ENCODE data around the gene COMMD6.
A peak's percentile ranks its signal among the peaks of the same experiment; 100 is the strongest.

Gene COMMD6

DNA sequence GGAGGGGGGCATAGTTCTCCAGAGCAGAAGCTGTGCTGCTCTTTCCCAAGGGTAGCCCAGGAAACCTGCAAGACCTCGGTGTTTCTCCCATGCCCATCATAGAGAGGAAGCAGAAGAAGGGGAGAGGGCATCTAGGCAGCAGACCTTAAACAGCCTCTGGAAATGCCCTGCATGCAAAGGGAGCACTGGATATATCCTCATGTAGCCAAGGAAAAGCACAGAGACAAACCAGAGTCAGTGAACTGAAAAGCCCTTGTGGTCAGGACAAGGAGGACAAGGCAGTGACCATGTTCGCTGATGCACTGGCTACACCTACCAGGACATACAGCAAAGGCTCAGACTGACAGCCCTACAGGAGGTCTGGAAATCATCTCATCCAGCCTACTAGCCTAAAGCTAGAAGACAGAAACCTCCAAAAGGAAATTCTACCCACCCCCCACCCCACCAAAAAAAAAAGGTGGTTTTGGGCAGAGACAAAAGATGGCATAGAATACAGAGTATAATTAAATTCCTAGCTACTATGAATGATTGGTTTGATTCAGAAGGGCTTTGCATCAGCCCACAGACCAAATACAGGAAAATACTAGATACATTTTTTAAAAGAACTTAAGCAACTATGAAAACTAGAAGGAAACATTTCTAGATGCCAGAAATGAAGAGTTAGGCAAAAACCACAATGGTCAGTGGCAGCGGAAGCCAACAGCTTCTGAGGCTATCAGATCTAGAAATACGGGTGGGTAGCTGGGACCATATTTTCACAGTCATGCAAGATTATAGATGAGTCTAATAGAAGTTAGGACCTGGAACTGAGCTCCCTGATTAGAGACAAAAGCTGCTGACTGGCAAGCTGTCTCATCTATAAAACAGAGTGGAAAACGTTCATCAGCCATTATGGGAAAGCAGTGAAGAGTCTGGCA lies 51.2 kb downstream of the COMMD6 start:
- DNase-seq (ENCODE audit: extremely low spot score, insufficient read length, low read depth), result no peak

DNA sequence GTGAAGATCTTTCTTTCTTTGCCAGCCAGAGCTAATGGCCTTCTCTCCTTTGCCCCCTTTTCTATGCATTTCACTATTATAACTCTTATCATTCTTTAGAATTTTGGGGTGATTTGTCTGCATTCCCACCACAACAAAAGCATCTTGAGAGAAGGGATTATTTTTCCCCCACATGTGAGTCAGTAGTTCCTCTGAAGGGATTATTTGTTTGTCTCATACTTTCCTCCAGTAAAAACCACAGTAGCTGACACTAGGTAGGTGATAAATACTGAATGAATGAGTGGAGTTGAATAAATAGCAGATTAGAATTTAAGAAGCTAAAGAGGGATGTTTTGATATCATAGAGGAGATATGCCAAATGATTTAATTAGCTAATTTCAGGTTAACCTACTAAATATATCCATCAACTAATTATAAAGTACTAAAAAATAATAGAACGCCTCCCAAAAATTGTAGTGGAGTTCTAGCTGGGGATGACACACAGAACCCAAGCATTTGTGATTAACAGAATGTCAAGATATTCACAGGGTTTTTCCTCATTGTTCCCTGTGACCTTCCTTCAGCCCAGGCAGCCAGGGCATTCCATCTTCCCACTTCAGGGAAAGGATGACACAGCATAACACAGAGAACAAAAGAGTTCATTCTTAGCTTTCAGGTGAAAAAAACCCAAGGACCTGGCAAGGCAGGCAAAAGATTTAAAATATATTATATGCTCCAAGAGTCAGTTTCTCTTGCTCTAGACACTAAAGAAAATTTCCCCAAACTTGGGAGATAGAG lies 52.2 kb downstream of the COMMD6 start:
- FAIRE-seq (no peak), DNase-seq (ENCODE audit: extremely low spot score, insufficient read length, low read depth) (no peak)

More for the DNA sequence above, 51.2 kb downstream of the COMMD6 start:
- FAIRE-seq, result peak; percentile 47

DNA sequence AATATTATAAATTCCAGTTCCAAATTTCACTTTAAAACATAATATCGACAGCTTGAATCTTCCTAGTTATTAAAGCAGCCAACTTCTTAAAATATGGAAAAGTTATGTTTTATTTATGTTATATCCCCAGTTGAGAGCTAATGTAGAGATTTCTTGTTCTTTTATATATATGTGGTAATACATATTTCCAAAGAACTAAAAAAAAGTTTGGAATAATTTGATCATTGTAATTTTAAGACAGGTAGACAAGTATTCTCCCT lies 54.9 kb downstream of the COMMD6 start:
- FAIRE-seq (no peak), DNase-seq (ENCODE audit: extremely low spot score, insufficient read length, low read depth) (no peak)

DNA sequence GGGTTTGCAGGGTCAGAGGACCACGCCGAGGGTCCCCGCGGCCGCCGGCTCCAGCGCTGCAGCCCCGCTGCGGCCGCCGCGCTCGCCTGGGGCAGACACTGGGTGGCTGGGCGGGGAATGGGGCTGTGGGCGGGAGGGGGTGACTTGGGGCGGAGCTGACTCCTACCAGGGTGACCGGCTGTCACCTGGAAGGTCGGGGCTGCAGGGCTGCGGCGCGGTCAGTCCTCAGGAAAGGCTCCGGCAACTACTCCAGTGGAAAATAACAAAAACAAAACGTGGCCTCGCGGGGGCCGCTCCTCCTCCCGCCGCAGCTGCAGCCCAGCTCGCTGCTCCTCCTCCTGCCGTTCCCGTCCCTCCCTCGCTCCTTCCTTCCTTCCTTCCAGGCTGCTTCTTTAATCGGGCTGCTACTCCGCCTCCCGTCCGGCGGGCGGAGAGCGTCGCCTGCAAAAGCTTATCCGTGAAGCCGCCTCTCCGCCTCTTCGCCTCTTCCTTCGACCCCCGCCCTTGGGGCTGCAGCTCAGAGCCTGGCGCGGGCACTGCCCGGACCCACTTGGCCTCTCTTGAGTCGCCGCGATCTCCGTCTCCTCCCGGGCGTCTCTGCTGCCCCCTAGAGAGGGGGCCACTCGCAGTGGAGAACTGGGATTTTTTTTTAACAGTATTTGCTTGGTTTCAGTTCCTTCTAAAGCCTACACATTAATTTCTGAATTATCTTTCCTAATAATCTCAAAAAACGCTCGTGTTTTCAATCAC lies 55.4 kb downstream of the COMMD6 start, which contains the start of gene TBC1D4:
TSS of gene TBC1D4 (minus strand) at position 100 of the 750 bp plus-strand sequence. CDS start 402 bp downstream, outside the sequence.
- peak; percentile 71 for FAIRE-seq
- DNase-seq (ENCODE audit: extremely low spot score, insufficient read length, low read depth), result peak; percentile 54

DNA sequence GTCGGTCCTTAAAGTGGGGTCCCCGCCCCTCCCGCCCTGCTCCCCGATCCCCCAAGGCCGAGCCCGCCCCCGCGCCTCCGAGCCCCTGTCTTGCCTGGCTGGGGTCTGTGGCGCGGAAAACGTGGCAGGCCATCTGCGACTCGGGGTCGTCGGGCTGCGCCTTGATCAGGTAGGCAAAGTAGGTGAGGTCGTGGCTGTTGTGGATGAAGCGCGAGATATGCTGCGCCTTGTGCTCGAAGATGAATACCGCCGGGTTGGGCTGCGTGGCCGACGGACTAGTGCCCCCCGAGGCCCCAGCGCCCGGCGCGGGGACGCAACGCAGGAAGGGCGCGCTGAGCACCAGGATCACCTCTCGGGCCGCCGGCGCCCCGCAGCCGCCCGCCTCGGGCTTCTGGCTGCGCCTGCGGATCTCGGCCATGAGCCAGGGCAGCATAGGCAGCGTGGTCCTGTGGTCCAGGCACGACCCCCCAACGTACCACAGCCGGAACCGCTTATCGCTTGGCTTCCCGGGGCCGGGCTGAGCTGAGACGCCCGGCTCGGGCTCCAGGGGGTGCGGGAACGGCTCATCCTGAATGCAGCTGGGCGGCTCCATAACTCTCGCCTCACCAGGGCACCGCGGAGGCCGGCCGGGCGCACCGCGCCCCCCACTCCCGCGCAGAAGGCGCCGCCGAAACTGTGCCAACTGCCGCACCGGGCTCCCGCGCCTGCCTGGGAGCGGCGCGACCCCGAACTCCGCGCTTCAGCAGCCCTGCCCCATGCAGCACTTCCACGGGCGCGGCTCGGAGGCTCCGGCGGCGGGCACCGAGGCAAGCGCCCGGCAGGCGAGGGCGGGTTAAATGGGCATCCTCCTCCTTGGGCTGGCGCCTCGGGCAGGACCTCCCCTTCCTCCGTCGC lies 56.2 kb downstream of the COMMD6 start:
- FAIRE-seq (no peak), DNase-seq (ENCODE audit: extremely low spot score, insufficient read length, low read depth) (no peak)

DNA sequence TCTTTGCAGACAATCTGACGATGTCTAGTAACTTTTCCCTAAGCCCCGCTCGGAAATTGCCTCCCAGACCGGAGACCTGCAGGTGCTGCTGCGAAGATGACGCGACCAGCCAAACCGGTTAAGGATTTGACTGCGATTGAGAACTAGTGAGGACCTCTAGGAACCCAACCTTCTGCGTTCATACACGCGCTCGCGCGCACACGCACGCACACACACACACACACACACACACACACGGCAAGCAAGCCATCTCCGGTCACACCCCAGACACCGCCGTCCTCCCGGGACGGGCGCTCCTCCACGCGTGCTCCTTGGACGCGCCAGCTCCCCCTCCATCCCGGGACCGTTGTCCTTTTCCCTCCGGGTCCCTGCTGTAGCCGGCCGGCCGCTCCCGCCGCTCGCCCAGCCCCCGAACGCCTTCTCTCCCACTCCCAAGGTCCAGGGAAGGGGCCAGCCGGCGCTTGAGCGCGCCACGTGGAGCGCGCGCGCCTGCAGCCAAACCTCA lies 56.9 kb downstream of the COMMD6 start:
- DNase-seq (ENCODE audit: extremely low spot score, insufficient read length, low read depth) (no peak), FAIRE-seq (peak; percentile 75)

DNA sequence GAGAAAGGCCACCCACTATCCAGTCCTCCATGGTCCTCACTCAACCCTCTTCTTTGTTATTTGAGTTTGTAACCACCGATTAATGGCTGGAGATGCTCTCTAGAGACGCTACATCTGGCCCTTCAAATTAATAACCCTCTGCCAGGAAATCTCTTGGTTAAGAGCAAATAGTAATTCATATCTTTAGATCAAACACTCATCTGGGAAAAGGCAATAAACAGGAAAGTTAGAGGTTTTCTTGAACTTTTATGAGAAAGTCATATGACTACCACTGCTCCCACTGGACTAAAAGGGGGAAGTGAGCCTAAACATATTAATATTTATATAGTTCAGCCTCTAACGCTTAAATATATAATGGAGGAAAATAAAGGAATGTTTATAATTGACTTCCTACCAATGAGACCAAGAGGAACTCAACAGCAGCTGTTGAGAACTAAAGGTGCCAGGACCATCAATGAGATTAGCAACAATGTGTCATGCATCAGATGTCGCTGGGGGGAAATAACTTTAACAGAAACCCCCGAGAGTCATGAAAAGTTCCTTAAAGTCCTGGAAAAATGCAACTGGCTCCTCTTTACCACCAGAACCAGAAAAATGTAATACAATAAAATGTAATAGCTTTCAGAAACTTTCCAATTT lies 58.4 kb downstream of the COMMD6 start:
- no peak for DNase-seq (ENCODE audit: extremely low spot score, insufficient read length, low read depth)
- FAIRE-seq, result no peak

DNA sequence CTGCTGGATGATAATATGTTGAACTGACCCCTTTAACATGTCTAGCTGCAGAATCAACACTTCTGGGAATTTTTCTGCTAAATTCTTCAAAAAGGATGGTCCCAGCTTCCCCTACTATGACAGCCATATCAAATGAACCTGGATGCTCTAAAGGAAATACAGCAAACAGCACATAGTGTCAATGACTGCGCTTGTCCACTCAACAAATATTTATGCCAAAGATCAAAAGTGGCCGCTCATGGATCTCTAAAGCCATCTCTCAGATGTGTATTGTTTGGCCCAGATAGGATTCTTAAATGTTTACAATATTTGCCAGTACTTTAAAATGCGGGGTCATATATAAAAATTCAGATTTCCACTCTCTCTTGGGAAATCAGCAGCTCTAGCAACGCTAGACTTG lies 59.0 kb downstream of the COMMD6 start:
- FAIRE-seq, result no peak

More for the DNA sequence above, 59.0 kb downstream of the COMMD6 start:
- no peak for DNase-seq (ENCODE audit: extremely low spot score, insufficient read length, low read depth)
